GM12878 (cell line): ENCODE results near the gene PTBP1. TPM values are rescaled to one million over a fixed set of nuclear protein-coding genes. Genes with fewer than 3 reads are reported as not detected.
A peak's percentile ranks its signal among the peaks of the same experiment; 100 is the strongest.

Source experiments
- ATAC-seq: fragments of 200-7000 bp; cut with Tn5 transposase; 3 replicates; pipeline ENCODE4 v1.9.1; 2020; ENCODE audit warnings: mild to moderate bottlenecking, moderate library complexity
- BruUV-seq: library from RNA; stranded (reverse); fragments of 400-500 nt; replicated peaks from 2 replicates; lab custom pipeline; 2021; lab: Mats Ljungman, UMichigan
- CTCF ChIA-PET: fragments of 300-600 bp; sonication (Branson Sonifier 250); formaldehyde crosslinking; extraction: SDS; loops from one replicate; lab custom pipeline; 2021; ENCODE audit warnings: inconsistent platforms; lab: Yijun Ruan, JAX
- POLR2A ChIA-PET: fragments of 350-600 bp; formaldehyde crosslinking; extraction: SDS; loops from one replicate; lab custom pipeline; 2021; ENCODE audit warnings: inconsistent platforms; lab: Charles Lee
- RAD21 ChIA-PET: fragments of 300-600 bp; sonication (Branson Sonifier 250); formaldehyde crosslinking; loops from one replicate; lab custom pipeline; 2023; ENCODE audit warnings: antibody characterized with exemption; ENCODE audit not compliant: unreplicated experiment; lab: Charles Lee
- SMC1A ChIA-PET: fragments of 300-600 bp; sonication (Branson Sonifier 250); formaldehyde crosslinking; loops from one replicate; lab custom pipeline; 2023; ENCODE audit not compliant: unreplicated experiment, uncharacterized antibody; lab: Charles Lee
- DNase-seq: peaks from one replicate; pipeline ENCODE4 v3.0.0-alpha.2; 2011; ENCODE audit warnings: low read depth, low spot score
- FAIRE-seq: peaks from 3 replicates; lab custom pipeline; 2011; peaks lifted over from hg19 to GRCh38; lab: Jason Lieb, UNC
- H2AFZ ChIP-seq: 2 replicates; pipeline ENCODE4 v1.6.0; 2011; ENCODE audit warnings: low read depth, low read length, control low read depth; ENCODE audit not compliant: control insufficient read depth
- H3K27ac ChIP-seq: 2 replicates; pipeline ENCODE4 v1.5.1; 2011; ENCODE audit warnings: control low read depth; ENCODE audit not compliant: control insufficient read depth, insufficient read depth
- H3K27me3 ChIP-seq, 2 experiments: replicated peaks in 1 of 2; 2 replicates each; pipeline versions ENCODE4 v1.6.0 to v1.6.1; 2011; ENCODE audit warnings: low read length in 1 of 2; ENCODE audit not compliant: control insufficient read depth in 2 of 2, insufficient read depth in 2 of 2
- H3K36me3 ChIP-seq, 2 experiments: 2 replicates each; pipeline ENCODE4 v1.5.1; 2011; ENCODE audit warnings: low read length in 1 of 2; ENCODE audit not compliant: control insufficient read depth in 2 of 2, insufficient read depth in 2 of 2
- H3K4me1 ChIP-seq: 2 replicates; pipeline ENCODE4 v1.6.1; 2011; ENCODE audit warnings: mild to moderate bottlenecking, low read length, moderate library complexity, mixed read lengths; ENCODE audit not compliant: control insufficient read depth, insufficient read depth
- H3K4me2 ChIP-seq: 2 replicates; pipeline ENCODE4 v1.6.0; 2011; ENCODE audit warnings: control low read depth; ENCODE audit not compliant: control insufficient read depth, insufficient read depth
- H3K4me3 ChIP-seq: fragments of 200-600 bp; sonication (generic); 2 replicates; pipeline ENCODE4 v1.5.1; 2016
- H3K79me2 ChIP-seq: 2 replicates; pipeline ENCODE4 v1.6.0; 2011; ENCODE audit warnings: low read length; ENCODE audit not compliant: control insufficient read depth, insufficient read depth
- H3K9ac ChIP-seq: 2 replicates; pipeline ENCODE4 v1.8.0; 2011; ENCODE audit warnings: low read length, control low read depth, mixed read lengths; ENCODE audit not compliant: control insufficient read depth, insufficient read depth
- H3K9me3 ChIP-seq: replicated peaks from 3 replicates; pipeline ENCODE4 v1.5.1; 2011; ENCODE audit warnings: mild to moderate bottlenecking, low read length; ENCODE audit not compliant: control insufficient read depth, insufficient read depth
- H4K20me1 ChIP-seq: 2 replicates; pipeline ENCODE4 v1.6.0; 2011; ENCODE audit not compliant: control insufficient read depth, insufficient read depth
- BACH1 ChIP-seq: fragments of 450-650 bp; IDR thresholded peaks from 2 replicates; pipeline ENCODE4 v1.6.1; 2017; ENCODE audit warnings: mild to moderate bottlenecking, borderline replicate concordance
- BRCA1 ChIP-seq: IDR thresholded peaks from 2 replicates; pipeline ENCODE4 v1.6.1; 2011; ENCODE audit warnings: low read depth, low read length, improper control_type of control experiment
- CBX5 ChIP-seq: sonication (generic); IDR thresholded peaks from 2 replicates; pipeline ENCODE4 v1.6.1; 2016; ENCODE audit warnings: low read depth, moderate library complexity, mild to moderate bottlenecking, inconsistent platforms
- EED ChIP-seq: sonication (generic); IDR thresholded peaks from 2 replicates; pipeline ENCODE4 v1.6.1; 2016; ENCODE audit warnings: antibody characterized with exemption, low read depth
- EZH2 ChIP-seq: IDR thresholded peaks from 2 replicates; pipeline ENCODE4 v1.6.1; 2012; ENCODE audit warnings: low read depth, mild to moderate bottlenecking, control low read depth, inconsistent platforms, low read length, borderline replicate concordance; ENCODE audit not compliant: control insufficient read depth
- FOXM1 ChIP-seq: IDR thresholded peaks from 2 replicates; pipeline ENCODE4 v1.6.1; 2012; ENCODE audit warnings: low read depth, mild to moderate bottlenecking, inconsistent platforms, low read length, moderate library complexity
- KLF5 ChIP-seq: fragments of 450-650 bp; IDR thresholded peaks from 2 replicates; pipeline ENCODE4 v1.6.1; 2014; ENCODE audit warnings: mild to moderate bottlenecking; ENCODE audit not compliant: partially characterized antibody
- MXI1 ChIP-seq: fragments of 150-350 bp; IDR thresholded peaks from 2 replicates; pipeline ENCODE4 v1.6.1; 2011; ENCODE audit warnings: low read depth, mild to moderate bottlenecking, inconsistent platforms, low read length, improper control_type of control experiment
- POLR2A ChIP-seq: IDR thresholded peaks from 2 replicates; pipeline ENCODE4 v1.6.1; 2011; ENCODE audit warnings: low read depth, mild to moderate bottlenecking, low read length
- POLR2AphosphoS5 ChIP-seq: IDR thresholded peaks from 2 replicates; pipeline ENCODE4 v1.6.1; 2011; ENCODE audit warnings: mild to moderate bottlenecking, low read length, inconsistent platforms
- SMARCA5 ChIP-seq: fragments of 450-650 bp; IDR thresholded peaks from 2 replicates; pipeline ENCODE4 v1.6.1; 2017; ENCODE audit warnings: mild to moderate bottlenecking
- WGBS: methylation state at CpG from one replicate; pipeline ENCODE4 v1.1.6; 2016; ENCODE audit warnings: low lambda C conversion rate; ENCODE audit not compliant: insufficient replicate concordance, insufficient coverage; ENCODE audit errors: missing lambda C conversion rate; 5-methylcytosine and 5-hydroxymethylcytosine counted together
- in situ Hi-C: fragments of 300-500 bp; cut with MboI; formaldehyde crosslinking; loops from 9 replicates; pipeline ENCODE4 v1.14.3; 2018; ENCODE audit warnings: mixed read lengths
- intact Hi-C: fragments of 100-400 bp; cut with micrococcal nuclease; formaldehyde crosslinking; loops from one replicate; pipeline ENCODE4 v1.14.2; 2022; ENCODE audit not compliant: unreplicated experiment
- polyA plus RNA-seq, 11 experiments: library from polyadenylated mRNA; depleted of rRNA in 4 of 11; unstranded in 6 of 11; stranded (reverse) in 5 of 11; fragments of >200 nt; fragmentation: Nextera tagmentation in 4 of 11; fragmentation: Illumina TruSeq in 1 of 11; extraction: Ambion mirVana in 4 of 11; extraction: Trizol in 1 of 11; gene quantifications; 1 replicate in 1 of 11; 2 replicates in 10 of 11; pipeline versions ENCODE4 v1.2.1 to v1.2.3, GENCODE V29; 2011 to 2016; ENCODE audit warnings: inconsistent platforms in 2 of 11, missing spikeins in 2 of 11, low read depth in 1 of 11
- total RNA-seq, 4 experiments: library from RNA; depleted of rRNA in 3 of 4; stranded (reverse); fragments of >200 nt in 3 of 4; fragmentation: Illumina TruSeq in 1 of 4; extraction: Trizol in 1 of 4; gene quantifications; 2 replicates each; pipeline versions ENCODE4 v1.2.1 to v1.2.3, GENCODE V29; 2013 to 2021
- TF ChIP-seq, protein P1 (sequence below): fragments of 450-650 bp; IDR thresholded peaks from 2 replicates; pipeline ENCODE4 v1.6.1; 2017; ENCODE audit warnings: mild to moderate bottlenecking

Gene PTBP1
- total and polyA plus RNA-seq, 10 of the 15 experiments (the other 5 are each of a cell fraction or from before 2014, with no cell fraction given): 13.1 to 532 (median 217) TPM

DNA sequence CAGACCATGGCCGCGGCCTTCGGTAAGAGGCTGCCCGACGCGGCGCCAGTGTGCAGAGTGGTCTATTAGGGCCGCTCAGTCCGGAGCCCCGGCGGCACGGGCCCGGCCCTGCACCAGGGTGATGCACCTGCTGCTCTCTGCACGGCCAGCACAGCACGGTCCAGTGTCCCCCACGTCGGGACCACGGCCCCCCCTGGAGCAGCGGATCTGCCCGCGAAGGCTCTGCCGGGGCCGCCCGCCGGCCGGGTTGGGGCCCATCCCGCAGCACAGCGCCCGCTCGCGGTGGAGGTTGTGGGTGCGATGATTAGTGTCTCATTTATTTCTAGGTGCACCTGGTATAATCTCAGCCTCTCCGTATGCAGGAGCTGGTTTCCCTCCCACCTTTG is 7.9 kb downstream of the PTBP1 start:
- CTCF ChIA-PET: no interaction called here
- WGBS: 97% methylated on average over 31 of the region's 33 CpGs
- H4K20me1 ChIP-seq: peaks cover 25% of the 10 kb centered on the region
- in situ Hi-C loops (no loop called here), intact Hi-C loops (no loop called here)
- peaks cover 24 to 75% of the 10 kb centered on the region in 2 experiments; a peak in 3 of 4 replicates for H3K36me3 ChIP-seq
- no peak overlapping the region for H3K9ac ChIP-seq
- POLR2A ChIA-PET: no interaction called here
- ATAC-seq (no peak), FAIRE-seq (no peak), DNase-seq (no peak)
- peaks cover 6% of the 10 kb centered on the region; the same call in 1 of the 2 replicates for H3K4me1 ChIP-seq
- TF ChIP-seq EED (no peak), KLF5 (no peak), SMARCA5 (no peak), MXI1 (no peak), POLR2A (peak; percentile 43), BRCA1 (no peak), EZH2 (no peak)
- H3K4me3 ChIP-seq: no peak overlapping the region
- RAD21 ChIA-PET: no interaction called here
- no peak overlapping the region for H3K27ac ChIP-seq
- no peak overlapping the region for H2AFZ ChIP-seq
- SMC1A ChIA-PET: no interaction called here
- H3K79me2 ChIP-seq: peaks cover 45% of the 10 kb centered on the region
- no peaks in the 10 kb centered on the region for H3K27me3 ChIP-seq
- H3K9me3 ChIP-seq: no peaks in the 10 kb centered on the region
- no peak overlapping the region for H3K4me2 ChIP-seq
- BruUV-seq: no TSS peak

GRCh38 chr19:805600-806550 is 8.6 kb downstream of the PTBP1 start:
- Histone ChIP-seq H3K9me3 (no peaks in the 10 kb centered on the region), H3K4me1 (no peaks in the 10 kb centered on the region), H3K27ac (no peak overlapping the region)
- no peak for DNase-seq
- WGBS: 99% methylated on average over 83 of the region's 93 CpGs
- TF ChIP-seq POLR2AphosphoS5 (peak; percentile 56), FOXM1 (no peak), BACH1 (0 out of 2 replicates have a peak, but pooled peaks have one; percentile 22), CBX5 (no peak), POLR2A (peak; percentile 56)
- TF ChIP-seq, protein P1, sequence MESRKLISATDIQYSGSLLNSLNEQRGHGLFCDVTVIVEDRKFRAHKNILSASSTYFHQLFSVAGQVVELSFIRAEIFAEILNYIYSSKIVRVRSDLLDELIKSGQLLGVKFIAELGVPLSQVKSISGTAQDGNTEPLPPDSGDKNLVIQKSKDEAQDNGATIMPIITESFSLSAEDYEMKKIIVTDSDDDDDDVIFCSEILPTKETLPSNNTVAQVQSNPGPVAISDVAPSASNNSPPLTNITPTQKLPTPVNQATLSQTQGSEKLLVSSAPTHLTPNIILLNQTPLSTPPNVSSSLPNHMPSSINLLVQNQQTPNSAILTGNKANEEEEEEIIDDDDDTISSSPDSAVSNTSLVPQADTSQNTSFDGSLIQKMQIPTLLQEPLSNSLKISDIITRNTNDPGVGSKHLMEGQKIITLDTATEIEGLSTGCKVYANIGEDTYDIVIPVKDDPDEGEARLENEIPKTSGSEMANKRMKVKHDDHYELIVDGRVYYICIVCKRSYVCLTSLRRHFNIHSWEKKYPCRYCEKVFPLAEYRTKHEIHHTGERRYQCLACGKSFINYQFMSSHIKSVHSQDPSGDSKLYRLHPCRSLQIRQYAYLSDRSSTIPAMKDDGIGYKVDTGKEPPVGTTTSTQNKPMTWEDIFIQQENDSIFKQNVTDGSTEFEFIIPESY: peak; percentile 49; the same call in 1 of the 2 replicates
- TF ChIP-seq, all 136 proteins: peak for 4
- ATAC-seq (no peak), FAIRE-seq (no peak)
- no peak overlapping the region for H3K4me2 ChIP-seq
- no TSS peak for BruUV-seq
- peaks cover 38% of the 10 kb centered on the region for H3K79me2 ChIP-seq
- H3K27me3 ChIP-seq: no peaks in the 10 kb centered on the region
- ChIA-PET CTCF (no interaction called here), RAD21 (no interaction called here), POLR2A (no interaction called here), SMC1A (no interaction called here)
- intact Hi-C loops (no loop called here), in situ Hi-C loops (no loop called here)
- H3K36me3 ChIP-seq: peaks cover 30 to 74% of the 10 kb centered on the region in 2 experiments; a peak in 3 of 4 replicates
- peaks cover 19% of the 10 kb centered on the region for H4K20me1 ChIP-seq
- no peak overlapping the region for H2AFZ ChIP-seq
- H3K9ac ChIP-seq: no peak overlapping the region
- no peak overlapping the region for H3K4me3 ChIP-seq
